ENCODE data around the gene PITX1. TPM values are rescaled to one million over a fixed set of nuclear protein-coding genes. Genes with fewer than 3 reads are reported as not detected.

The PITX1 gene
- total and polyA plus RNA-seq, 4 donors, result 0.02 TPM; not detected in 3

DNA sequence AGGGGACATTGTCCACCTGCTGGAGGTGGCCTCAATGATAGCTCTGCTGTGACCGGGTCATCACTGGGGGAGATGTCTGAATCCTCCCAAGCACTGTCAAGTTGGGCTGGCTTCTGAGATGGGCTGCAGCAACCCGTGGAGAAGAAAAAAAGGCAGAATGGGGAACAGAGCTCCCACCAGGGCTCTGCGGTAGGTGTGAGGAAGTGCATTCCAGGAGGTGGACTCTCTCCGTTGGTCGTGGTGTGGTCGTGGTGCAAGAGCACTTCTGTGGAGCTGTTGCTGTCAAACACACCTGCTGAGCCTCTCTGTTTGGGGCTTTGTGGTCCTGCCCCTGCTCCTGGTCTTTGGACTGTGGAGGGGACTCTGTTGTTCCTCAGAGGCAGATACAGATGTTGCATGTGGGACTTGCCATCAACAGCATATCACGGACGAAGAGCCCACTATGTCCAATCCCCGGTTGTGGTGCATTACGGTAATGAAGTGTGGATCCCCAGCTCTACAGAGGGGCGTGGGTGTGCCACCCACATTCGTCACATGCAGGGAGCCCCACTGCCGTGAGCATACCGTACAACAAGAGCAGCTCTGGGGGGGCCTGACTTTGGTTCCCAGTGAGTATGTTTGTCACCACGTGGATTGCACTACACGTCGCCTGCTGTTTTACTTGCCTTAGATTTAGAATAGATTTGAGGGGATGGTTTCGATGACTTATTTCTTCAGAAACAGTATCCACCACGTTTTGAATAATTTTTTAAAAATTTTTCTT, 36.0 kb upstream of the PITX1 start:
- Histone ChIP-seq H3K4me3 (ENCODE audit: low read depth in 1 of 3, low read length in 3 of 3) (no peak overlapping the region), H3K27ac (ENCODE audit: low read depth in 1 of 2, low read length in 2 of 2) (no peak overlapping the region), H3K9ac (ENCODE audit: low read depth in 1 of 2, low read length in 2 of 2) (no peak overlapping the region), H3K9me3 (ENCODE audit: control insufficient read depth in 4 of 4, low read length in 3 of 4) (no peaks in the 10 kb centered on the region), H3K27me3 (ENCODE audit: control insufficient read depth in 4 of 4, insufficient read depth in 4 of 4, low read length in 3 of 4) (peaks cover 0 to 2% (median 0%) of the 10 kb centered on the region in 4 donors), H3K4me1 (ENCODE audit: control insufficient read depth in 4 of 4, insufficient read depth in 4 of 4, low read length in 3 of 4) (no peaks in the 10 kb centered on the region), H3K36me3 (ENCODE audit: control insufficient read depth in 4 of 4, insufficient read depth in 3 of 4, low read depth in 1 of 4, low read length in 3 of 4) (no peaks in the 10 kb centered on the region)
- TF ChIP-seq HNF4A (conservative IDR thresholded peaks at IDR 0.05) (no peak), JUND (IDR thresholded peaks at IDR 0.05) (no peak), EGR1 (IDR thresholded peaks at IDR 0.05; ENCODE audit: low read depth in 2 of 2) (no peak), NR2F2 (IDR thresholded peaks at IDR 0.05) (no peak), RXRA (IDR thresholded peaks at IDR 0.05) (no peak), HNF4G (IDR thresholded peaks at IDR 0.05) (no peak), YY1 (IDR thresholded peaks at IDR 0.05) (no peak), RAD21 (IDR thresholded peaks at IDR 0.05) (no peak), FOXA1 (IDR thresholded peaks at IDR 0.05) (no peak), SP1 (IDR thresholded peaks at IDR 0.05) (no peak), GABPA (IDR thresholded peaks at IDR 0.05 in 1 of 2, conservative IDR thresholded peaks at IDR 0.05 in 1 of 2) (no peak), FOXA2 (IDR thresholded peaks at IDR 0.05) (no peak), TAF1 (conservative IDR thresholded peaks at IDR 0.05) (no peak)
- TF ChIP-seq, protein P1, sequence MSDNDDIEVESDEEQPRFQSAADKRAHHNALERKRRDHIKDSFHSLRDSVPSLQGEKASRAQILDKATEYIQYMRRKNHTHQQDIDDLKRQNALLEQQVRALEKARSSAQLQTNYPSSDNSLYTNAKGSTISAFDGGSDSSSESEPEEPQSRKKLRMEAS (IDR thresholded peaks at IDR 0.05), result no peak
- TF ChIP-seq, protein P2, sequence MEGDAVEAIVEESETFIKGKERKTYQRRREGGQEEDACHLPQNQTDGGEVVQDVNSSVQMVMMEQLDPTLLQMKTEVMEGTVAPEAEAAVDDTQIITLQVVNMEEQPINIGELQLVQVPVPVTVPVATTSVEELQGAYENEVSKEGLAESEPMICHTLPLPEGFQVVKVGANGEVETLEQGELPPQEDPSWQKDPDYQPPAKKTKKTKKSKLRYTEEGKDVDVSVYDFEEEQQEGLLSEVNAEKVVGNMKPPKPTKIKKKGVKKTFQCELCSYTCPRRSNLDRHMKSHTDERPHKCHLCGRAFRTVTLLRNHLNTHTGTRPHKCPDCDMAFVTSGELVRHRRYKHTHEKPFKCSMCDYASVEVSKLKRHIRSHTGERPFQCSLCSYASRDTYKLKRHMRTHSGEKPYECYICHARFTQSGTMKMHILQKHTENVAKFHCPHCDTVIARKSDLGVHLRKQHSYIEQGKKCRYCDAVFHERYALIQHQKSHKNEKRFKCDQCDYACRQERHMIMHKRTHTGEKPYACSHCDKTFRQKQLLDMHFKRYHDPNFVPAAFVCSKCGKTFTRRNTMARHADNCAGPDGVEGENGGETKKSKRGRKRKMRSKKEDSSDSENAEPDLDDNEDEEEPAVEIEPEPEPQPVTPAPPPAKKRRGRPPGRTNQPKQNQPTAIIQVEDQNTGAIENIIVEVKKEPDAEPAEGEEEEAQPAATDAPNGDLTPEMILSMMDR (IDR thresholded peaks at IDR 0.05; ENCODE audit: low read depth, low read length, missing input control), result no peak
- TF ChIP-seq, protein P3, sequence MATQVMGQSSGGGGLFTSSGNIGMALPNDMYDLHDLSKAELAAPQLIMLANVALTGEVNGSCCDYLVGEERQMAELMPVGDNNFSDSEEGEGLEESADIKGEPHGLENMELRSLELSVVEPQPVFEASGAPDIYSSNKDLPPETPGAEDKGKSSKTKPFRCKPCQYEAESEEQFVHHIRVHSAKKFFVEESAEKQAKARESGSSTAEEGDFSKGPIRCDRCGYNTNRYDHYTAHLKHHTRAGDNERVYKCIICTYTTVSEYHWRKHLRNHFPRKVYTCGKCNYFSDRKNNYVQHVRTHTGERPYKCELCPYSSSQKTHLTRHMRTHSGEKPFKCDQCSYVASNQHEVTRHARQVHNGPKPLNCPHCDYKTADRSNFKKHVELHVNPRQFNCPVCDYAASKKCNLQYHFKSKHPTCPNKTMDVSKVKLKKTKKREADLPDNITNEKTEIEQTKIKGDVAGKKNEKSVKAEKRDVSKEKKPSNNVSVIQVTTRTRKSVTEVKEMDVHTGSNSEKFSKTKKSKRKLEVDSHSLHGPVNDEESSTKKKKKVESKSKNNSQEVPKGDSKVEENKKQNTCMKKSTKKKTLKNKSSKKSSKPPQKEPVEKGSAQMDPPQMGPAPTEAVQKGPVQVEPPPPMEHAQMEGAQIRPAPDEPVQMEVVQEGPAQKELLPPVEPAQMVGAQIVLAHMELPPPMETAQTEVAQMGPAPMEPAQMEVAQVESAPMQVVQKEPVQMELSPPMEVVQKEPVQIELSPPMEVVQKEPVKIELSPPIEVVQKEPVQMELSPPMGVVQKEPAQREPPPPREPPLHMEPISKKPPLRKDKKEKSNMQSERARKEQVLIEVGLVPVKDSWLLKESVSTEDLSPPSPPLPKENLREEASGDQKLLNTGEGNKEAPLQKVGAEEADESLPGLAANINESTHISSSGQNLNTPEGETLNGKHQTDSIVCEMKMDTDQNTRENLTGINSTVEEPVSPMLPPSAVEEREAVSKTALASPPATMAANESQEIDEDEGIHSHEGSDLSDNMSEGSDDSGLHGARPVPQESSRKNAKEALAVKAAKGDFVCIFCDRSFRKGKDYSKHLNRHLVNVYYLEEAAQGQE (IDR thresholded peaks at IDR 0.05), result no peak
- TF ChIP-seq, protein P4, sequence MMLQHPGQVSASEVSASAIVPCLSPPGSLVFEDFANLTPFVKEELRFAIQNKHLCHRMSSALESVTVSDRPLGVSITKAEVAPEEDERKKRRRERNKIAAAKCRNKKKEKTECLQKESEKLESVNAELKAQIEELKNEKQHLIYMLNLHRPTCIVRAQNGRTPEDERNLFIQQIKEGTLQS (IDR thresholded peaks at IDR 0.05), result no peak
- TF ChIP-seq, protein P5, sequence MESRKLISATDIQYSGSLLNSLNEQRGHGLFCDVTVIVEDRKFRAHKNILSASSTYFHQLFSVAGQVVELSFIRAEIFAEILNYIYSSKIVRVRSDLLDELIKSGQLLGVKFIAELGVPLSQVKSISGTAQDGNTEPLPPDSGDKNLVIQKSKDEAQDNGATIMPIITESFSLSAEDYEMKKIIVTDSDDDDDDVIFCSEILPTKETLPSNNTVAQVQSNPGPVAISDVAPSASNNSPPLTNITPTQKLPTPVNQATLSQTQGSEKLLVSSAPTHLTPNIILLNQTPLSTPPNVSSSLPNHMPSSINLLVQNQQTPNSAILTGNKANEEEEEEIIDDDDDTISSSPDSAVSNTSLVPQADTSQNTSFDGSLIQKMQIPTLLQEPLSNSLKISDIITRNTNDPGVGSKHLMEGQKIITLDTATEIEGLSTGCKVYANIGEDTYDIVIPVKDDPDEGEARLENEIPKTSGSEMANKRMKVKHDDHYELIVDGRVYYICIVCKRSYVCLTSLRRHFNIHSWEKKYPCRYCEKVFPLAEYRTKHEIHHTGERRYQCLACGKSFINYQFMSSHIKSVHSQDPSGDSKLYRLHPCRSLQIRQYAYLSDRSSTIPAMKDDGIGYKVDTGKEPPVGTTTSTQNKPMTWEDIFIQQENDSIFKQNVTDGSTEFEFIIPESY (IDR thresholded peaks at IDR 0.05), result no peak
- WGBS, result 78% methylated on average over 19 of the region's 19 CpGs
- no peak for DNase-seq (ENCODE audit: low spot score)

All from liver (tissue), 9 donors.